ENCODE results near the gene KPNA1.

Gene KPNA1

GRCh38 chr3:122374034-122374433, 140.7 kb downstream of the KPNA1 start:
- DNase-seq, result no peak

Measured in DMS79 (cell line).